GM21423 (cell line): Measurements from ENCODE around the gene FASLG.
"Not testable (repeated sequence)": the region's sequence is repeated elsewhere in the genome, so short reads cannot be mapped to it uniquely, and the experiment has no call there.

Experiments used
- ATAC-seq: cut with Tn5 transposase; IDR thresholded peaks from one replicate; pipeline ENCODE4 v1.9.1; 2021; ENCODE audit warnings: mild to moderate bottlenecking, moderate library complexity; ENCODE audit not compliant: unreplicated experiment

The FASLG gene

GRCh38 chr1:172658871-172659453 is at the start of gene FASLG:
FASLG (plus strand) TSS chr1:172659103; CDS start chr1:172659202, 99 bp downstream.
- no peak for ATAC-seq

GRCh38 chr1:172609528-172609927 is 49.4 kb upstream of the FASLG start:
- no peak for ATAC-seq

GRCh38 chr1:172612478-172612877 is 46.4 kb upstream of the FASLG start:
- ATAC-seq = no peak

GRCh38 chr1:172613294-172613693 is 45.6 kb upstream of the FASLG start:
- no peak for ATAC-seq

GRCh38 chr1:172616195-172616594 is 42.7 kb upstream of the FASLG start:
- no peak for ATAC-seq

DNA sequence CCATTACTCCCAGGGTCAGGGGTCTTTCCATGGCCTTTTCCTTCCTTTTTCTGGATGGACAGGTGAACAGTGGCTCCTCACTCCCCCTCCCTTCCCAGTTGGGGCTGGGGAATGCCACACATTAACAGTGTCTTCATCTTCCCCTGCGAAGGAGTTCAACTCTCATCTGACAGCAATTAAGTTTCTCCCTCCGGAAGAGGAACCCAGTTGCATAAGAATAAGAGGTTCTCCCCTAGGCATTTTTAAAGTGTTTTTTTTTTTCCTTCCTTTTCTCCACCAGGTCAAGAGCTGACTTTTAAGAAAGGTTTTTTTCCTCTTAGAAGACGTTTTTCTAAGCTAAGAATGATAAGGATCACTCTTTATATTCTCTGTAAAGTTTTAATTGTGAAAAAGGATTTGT is 42.3 kb upstream of the FASLG start:
- ATAC-seq = no peak

DNA sequence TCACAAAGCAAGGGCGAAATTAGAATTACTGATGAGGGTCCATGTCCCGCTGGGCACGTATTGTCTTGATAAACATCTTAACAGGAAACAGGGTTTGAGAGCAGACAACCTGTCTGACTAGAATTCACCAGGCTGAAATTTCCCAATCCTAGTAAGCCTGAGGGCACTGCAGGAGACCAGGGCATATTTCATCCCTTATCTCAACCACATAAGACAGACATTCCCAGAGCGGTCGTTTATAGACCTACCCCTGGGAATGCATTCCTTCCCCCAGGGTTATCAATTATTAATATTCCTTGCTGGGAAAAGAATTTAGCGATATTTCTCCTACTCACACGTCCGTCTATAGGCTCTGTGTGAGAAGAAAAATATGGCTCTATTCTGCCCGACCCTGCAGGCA is 38.3 kb upstream of the FASLG start:
- not testable (repeated sequence) for ATAC-seq

GRCh38 chr1:172622541-172622940 is 36.4 kb upstream of the FASLG start:
- ATAC-seq = no peak

GRCh38 chr1:172623748-172624147 is 35.2 kb upstream of the FASLG start:
- no peak for ATAC-seq

DNA sequence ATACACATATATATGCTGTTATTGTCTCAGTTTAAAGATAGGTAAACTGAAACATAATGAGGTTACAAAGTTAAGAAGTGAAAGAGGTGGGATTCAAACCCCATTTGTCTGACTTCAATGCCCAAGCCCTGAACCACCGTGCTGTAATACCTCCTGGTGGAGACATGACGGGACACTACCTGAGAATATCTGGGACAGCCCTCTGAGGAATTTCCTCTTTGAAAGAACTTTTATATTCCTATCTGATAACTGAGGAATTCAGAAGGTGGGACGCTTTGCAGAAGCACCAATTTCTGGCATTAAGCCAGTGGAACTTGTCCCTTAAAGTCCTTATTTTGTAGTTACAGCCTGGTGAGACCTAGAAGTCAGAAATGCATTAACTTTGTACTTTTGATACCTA is 32.1 kb upstream of the FASLG start:
- no peak for ATAC-seq

- no peak for ATAC-seq
These were observed 31.2 kb upstream of the FASLG start for GRCh38 chr1:172627702-172628101.

- no peak for ATAC-seq
These were observed 30.5 kb upstream of the FASLG start for GRCh38 chr1:172628401-172628800.

GRCh38 chr1:172629170-172629569 is 29.7 kb upstream of the FASLG start:
- no peak for ATAC-seq

DNA sequence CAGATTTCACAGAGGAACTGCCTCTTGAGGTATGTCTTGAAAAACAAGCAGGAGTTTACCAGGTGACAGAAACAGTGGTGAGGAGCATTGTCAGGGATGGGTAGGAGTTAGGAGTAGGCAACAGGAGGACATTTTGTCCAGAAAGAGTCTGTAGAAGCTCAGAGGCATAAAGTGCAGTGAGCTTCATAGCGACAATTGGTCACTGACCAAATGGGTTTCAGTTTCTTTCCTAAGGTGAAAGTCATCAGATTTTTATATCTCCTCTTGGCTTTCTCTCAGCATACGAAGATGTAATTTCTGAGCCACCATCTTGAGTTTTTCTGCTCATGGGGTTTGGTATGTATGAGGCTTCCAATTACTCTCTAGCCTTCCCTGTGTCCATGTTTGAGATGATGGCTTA is 29.3 kb upstream of the FASLG start:
- ATAC-seq = no peak

DNA sequence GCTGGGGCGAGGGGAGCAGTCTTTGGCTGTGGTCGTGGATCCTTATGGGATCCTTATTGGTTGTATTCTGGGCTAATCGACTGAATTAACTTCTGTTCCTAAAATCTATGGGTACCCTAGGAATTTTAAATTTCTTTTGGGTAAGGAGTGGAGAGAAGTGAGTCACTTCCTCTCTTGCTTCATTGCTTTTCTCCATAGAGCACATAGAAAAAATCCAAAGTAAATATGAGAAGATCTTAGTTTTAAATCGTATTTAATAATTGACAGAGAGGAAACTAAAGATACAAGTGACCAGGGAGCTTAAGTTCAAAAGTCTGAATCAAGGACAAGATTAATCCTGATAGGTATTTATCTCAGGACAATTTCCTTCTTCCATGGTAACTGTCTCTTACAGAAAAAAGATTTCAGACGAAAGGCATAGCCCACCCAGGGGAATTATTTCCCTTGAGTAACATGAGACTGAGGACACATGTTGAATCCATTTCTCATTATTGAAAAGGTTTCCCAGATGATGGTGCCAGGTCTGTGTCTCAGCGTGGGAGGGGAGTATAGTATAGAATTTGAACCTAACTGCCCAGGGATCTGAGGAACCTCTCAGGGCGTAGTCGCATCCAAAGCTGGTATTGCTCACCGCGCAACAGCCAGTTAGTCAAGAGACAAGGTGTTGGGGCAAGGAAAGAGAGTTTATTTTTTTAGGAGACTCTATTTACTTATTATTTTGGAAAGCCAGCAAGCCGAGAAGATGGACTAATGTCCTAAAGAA is 28.7 kb upstream of the FASLG start:
- no peak for ATAC-seq

- ATAC-seq = no peak
These were observed 28.0 kb upstream of the FASLG start for GRCh38 chr1:172630868-172631267.

- no peak for ATAC-seq
These were observed 21.4 kb upstream of the FASLG start for GRCh38 chr1:172637522-172637921.

- no peak for ATAC-seq
These were observed 20.7 kb upstream of the FASLG start for GRCh38 chr1:172638249-172638648.

- ATAC-seq = no peak
These were observed 19.7 kb upstream of the FASLG start for GRCh38 chr1:172638885-172639831.

GRCh38 chr1:172640111-172640510 is 18.8 kb upstream of the FASLG start:
- ATAC-seq = no peak

- no peak for ATAC-seq
These were observed 17.4 kb upstream of the FASLG start for GRCh38 chr1:172641492-172641891.

DNA sequence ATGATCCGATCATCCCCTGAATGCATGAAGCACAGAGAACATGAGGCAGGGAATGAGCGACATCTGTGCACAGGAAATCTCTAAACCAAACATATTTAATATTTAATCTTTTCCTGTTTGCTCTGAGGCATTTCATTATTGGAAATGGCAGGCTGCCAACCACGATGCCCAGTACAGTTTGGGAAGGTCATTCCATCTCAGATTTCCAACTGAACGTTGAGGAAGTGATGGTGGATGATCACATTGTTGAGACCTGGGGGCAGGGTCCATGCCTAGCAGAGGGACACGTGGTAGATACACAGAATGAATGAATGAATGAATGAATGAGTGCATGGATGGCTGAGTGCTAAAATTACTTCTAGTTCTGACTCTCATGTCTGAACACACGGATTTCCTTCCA is 15.9 kb upstream of the FASLG start:
- ATAC-seq = no peak
